GM19099 (cell line): ENCODE measurements around the gene SPOP.

Experiments
- POLR2A ChIP-seq: IDR thresholded peaks from 3 replicates; pipeline ENCODE4 v1.6.1; 2011; ENCODE audit warnings: low read depth; ENCODE audit not compliant: insufficient read length; ENCODE audit errors: extremely low read depth

The SPOP gene

DNA sequence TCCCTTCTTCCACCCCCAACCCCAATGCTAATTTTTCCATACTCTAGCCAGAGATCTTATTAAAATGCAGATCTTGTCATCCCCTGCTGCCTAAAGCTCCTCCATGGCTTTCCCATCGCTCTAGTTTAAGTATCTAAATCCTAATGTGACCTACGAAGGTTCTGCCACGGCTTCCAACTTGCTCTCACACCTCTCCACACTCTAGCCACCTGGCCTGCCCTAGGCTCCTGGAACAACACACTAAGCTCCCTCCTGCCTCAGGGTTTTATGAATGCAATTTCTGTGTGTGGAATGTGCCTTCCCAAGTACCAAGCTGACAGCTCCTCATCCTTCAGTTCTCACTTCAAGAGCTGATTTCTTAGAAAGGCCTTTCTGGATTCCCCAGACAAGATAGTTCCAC is 85.6 kb downstream of the SPOP start:
- TF ChIP-seq POLR2A: no peak

DNA sequence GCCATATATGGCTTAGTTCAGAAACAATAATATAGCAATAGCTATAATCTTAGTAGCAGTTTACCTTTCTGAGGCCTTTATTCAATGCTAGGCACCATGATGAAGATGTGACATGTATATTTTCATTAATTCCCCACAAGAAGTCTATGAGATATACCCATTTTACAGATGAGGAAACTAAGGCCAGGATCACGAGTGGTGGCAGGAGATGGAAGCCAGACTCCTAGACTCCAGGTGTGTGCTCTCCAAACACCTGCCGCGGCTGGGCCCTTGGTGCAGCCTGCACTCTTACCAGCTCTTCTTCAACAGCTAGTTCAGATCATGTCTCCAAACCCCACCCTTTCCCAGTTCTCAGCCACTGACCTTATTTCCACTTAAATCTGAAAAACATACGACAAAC is 87.0 kb downstream of the SPOP start:
- TF ChIP-seq POLR2A: no peak

GRCh38 chr17:49589577-49589927 is 88.3 kb downstream of the SPOP start:
- no peak for TF ChIP-seq POLR2A

GRCh38 chr17:49588726-49589576 is 88.9 kb downstream of the SPOP start:
- no peak for TF ChIP-seq POLR2A

GRCh38 chr17:49588312-49588711 is 89.6 kb downstream of the SPOP start:
- TF ChIP-seq POLR2A: no peak

DNA sequence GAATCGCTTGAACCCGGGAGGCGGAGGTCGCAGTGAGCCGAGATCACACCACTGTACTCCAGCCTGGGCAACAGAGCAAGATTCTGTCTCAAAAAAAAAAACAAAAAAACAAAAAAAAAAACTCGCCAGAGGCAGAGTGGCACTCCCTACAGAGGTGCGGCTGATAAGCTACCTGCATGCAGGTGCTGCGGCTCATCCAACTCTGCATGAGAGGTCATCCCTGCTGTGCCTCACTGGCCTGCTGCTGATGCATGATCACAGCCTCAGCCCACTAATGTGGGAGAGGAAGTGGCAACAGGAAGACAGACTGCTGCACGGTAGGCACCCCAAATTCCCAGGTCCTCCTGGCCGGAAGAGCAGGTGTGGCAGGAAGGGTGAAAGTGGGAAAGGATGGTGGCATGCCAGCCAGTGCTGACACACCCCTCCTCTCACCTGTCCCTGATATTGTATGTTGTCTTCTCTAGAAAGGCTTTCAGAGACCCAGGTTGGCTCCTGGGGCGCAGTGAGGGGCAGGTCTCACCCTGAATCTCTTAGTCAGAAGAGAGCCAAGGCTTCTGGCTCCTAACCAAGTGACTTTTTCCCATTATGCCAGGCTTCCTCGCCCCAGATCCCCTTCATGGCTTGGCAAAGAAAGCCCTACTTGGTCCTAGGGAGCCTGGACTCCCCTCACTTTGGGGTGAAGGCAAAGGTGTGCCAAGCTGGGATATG is 90.4 kb downstream of the SPOP start:
- TF ChIP-seq POLR2A: no peak

- TF ChIP-seq POLR2A: no peak
Observed at GRCh38 chr17:49585422-49586027, 92.4 kb downstream of the SPOP start.

DNA sequence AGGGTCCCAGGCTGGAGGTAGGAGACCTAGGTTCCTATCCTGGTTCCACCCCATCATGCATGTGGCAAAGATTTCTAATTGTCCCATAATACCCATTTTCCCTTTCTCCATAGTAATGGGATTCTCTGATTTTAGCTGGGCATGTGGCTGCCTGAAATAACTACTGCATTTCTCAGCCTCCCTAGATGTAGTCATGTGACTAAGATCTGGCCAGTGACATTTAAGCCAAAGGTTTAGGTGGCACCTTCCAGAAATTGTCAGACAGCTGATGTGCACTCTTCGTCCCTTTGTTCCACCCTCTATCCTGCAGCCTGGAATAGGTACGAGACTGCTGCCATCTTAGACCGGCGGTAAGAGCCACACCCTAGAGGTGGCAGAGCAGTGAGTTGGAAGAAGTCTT is 94.0 kb downstream of the SPOP start:
- TF ChIP-seq POLR2A: no peak

DNA sequence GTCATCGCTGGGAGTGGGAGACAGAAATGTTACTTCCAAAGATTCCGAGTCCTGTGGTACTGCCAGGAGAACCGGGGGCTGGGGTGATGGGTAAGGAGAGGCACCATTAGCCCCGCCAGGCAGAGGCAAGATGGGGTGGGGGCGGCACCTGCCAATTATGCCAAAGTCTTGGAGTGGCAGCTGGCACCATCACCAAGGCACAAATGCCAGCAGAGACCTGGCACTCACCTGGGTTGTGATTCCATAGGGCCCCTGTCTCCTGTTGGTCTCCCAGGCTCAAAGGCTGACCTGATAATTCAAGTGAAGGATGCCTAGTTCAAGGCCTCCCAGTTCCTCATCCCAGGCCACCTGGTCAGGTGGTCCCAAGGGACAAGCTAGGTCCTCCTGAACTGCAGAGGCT is 94.7 kb downstream of the SPOP start:
- no peak for TF ChIP-seq POLR2A

- TF ChIP-seq POLR2A: no peak
Observed at GRCh38 chr17:49582789-49583188, 95.1 kb downstream of the SPOP start.

DNA sequence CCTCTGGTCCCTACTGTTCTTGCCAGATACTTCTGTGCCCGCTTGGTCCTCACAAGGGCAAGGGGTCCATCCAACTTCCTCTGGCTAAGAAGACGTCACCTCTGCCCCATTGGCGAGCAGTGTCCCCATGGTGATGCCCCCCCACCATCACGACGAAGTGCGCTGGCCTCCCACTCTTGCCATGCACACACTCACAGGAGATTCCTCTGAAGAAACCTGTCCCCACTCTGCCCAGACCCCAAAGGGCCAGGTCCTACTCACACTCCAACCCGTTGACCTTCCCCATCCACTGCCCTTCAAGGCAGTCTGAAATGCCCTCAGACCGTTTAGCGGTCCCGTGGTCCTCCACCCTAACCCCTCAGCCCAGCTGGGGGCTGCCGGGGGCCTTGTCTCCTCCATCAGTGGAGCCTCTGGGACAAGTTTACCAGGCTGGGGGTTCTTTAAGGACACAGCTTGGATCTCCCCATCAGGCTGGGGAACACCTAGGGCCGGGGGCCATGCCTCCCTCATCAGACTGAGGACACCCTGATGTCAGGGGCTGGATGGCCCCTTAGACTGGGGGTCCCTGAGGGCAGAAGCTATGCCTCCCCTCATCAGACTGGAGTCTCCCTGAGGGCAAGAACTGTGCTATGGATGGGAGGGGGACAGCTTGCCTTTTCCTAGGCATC is 95.7 kb downstream of the SPOP start:
- TF ChIP-seq POLR2A: no peak

DNA sequence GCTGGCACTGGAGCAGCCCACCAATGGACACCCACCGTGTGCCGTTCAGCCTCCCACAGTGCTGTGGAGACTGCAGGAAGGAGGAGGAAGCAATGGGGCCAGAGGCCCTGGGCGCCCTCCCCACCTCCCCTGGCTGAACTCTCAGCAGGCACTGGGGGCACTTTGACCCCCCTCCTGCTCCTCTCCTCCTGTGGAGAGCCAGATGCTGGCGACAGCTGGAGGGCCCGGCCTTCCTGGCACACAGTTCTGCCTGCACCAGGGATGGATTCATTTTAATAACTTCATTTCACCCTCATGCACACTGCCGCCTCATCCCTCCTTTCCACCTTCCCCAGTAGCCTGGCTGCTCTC is 96.3 kb downstream of the SPOP start:
- no peak for TF ChIP-seq POLR2A

GRCh38 chr17:49580981-49581647 is 96.8 kb downstream of the SPOP start:
- TF ChIP-seq POLR2A: no peak

DNA sequence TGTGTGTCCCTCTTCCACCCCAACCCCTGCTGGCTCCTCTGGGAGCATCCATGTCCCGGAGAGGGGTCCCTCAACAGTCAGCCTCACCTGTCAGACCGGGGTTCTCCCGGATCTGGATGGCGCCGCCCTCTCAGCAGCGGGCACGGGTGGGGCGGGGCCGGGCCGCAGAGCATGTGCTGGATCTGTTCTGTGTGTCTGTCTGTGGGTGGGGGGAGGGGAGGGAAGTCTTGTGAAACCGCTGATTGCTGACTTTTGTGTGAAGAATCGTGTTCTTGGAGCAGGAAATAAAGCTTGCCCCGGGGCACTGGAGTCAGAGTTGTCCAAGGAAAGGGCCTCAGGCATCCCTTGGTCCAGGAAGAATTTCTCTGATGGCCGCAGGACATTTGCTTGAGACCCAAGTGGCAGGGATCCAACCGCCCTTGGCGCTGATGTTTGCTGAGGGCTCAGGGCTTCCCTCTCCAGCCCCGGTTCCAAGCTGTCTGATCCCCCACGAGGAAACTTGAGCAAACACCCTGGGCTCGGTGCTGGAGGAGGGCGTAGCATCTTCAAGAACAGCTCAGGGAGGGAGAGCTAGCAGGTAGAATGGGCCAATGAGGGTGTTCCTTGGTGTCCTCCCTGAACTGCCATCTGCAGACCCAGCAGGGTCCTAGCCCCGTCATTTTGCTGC is 97.7 kb downstream of the SPOP start:
- TF ChIP-seq POLR2A: no peak
